Occipital lobe (tissue), 2 donors: ENCODE data around the gene TRIM34. TPM values are rescaled to one million over a fixed set of nuclear protein-coding genes. Genes with fewer than 3 reads are reported as not detected.
"Not testable (repeated sequence)": the region's sequence is repeated elsewhere in the genome, so short reads cannot be mapped to it uniquely, and the experiment has no call there.

Source experiments
- DNase-seq: peaks from one replicate; lab custom pipeline; 2025; lab: John Stamatoyannopoulos, UW
- total RNA-seq: library from RNA; depleted of rRNA; stranded (reverse); fragments of >200 nt; gene quantifications from one replicate; pipeline ENCODE4 v1.2.3, GENCODE V29; 2014

Gene TRIM34
- total RNA-seq, 1 donor from 2014 or later = 2.8 TPM

DNA sequence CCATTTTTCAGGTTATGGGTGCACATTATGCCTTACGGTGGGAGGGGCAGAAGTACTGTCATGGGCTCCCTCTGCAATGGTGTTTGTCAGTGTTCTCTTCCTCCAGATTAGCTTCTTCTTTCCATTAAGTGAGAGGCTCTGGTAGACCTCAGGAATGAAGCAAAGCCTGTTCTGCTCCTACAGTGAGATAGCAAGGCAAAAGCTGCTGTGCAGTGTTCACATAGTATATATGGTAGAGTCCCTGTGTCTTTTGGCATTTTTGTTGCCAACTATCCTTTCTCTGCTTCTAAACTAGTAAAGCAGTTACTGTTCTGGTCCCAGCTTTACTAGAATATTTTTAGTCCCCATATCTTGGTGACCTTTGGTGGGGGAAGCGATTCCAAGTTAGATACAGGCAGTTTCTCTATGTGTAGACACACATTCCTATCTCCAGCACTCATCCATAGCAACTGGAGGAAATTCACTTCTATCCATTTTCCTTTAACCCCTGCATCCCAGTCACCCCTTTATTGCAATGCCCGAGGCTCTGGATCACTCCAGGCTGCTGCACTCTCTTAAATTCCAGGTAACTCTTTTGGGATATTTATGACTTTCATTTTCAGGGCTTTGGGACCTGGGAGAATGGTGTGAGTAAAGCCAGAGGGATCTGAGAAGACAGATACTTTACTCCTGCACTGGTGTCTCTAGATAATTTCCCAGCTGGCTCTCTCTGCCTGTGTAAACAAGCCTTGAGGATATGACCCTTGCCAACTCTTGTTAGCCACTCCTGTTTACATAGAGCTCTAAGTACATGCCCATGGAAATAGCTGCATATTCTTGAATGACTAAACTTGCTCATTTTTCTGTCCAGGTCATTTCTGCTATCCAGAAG lies 3.9 kb upstream of the TRIM34 start:
- DNase-seq = no peak

DNA sequence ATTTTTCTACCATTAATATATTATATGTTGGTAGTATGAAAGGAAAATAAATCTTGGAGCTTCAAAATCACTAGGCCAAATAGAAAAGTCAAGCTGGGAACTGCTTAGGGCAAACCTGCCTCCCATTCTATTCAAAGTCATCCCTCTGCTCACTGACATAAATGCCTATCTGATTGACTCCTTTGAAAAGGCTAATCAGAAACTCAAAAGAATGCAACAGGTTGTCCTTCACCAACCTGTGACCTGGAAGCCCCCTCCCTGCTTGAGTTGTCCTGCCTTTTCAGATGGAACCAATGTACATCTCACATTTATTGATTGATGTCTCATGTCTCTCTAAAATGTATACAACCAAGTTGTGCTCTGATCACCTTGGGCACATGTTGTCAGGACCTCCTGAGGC lies 3.2 kb upstream of the TRIM34 start:
- no peak for DNase-seq

DNA sequence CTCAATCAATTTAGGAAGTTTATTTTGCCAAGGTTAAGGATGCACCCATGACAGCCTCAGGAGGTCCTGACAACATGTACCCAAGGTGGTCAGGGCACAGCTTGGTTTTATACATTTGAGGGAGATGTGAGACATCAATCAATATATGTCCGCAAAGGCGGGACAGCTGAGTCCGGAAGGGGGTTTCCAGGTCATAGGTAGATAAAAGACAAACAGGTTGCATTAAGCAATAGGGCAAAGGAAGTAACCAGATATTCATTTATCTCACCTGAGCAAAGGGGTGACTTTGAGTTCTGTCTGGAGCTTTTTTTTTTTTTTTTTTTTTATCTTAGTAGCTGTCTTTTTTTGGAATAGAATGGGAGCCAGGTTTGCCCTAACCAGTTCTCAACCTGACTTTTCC lies 2.0 kb upstream of the TRIM34 start:
- DNase-seq = no peak

DNA sequence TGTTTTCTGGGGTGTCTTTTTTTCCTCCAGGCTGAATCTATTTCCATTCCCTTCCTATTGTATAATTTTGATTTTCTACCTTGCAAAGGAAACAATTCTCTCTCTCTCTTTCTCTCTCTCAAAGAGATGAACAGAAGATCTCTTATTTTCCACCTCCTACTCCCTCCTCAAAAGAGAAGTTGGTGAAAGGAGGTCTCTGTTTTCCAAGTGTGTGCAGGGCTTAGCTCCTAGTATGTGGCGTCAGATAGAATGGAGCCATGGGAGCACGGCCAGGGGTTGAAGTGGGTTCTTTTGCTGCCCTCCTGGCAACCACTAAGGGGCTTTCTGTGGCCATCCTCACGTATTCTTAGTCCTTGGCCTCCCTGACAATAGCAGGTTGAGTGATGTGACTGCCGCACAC lies 480 bp downstream of the TRIM34 start:
- no peak for DNase-seq

DNA sequence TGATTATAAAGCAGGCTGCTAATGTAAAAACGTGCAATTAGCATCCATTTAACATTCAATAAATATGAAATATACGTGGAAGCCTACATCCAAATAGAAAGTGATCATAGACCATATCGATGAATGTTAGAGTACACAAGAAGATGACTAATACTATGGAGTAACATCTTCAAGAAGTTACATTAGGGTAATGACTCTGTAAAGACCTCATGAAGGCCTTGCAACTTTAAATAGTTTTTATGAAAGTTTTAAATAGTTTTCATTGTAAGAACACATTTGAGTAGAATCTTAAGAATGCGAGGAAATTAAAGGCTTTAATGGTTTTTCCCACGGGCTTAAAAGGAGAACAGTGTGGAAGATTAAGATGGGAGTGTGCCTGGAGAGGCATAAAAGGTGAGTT lies 1.4 kb downstream of the TRIM34 start:
- no peak for DNase-seq

DNA sequence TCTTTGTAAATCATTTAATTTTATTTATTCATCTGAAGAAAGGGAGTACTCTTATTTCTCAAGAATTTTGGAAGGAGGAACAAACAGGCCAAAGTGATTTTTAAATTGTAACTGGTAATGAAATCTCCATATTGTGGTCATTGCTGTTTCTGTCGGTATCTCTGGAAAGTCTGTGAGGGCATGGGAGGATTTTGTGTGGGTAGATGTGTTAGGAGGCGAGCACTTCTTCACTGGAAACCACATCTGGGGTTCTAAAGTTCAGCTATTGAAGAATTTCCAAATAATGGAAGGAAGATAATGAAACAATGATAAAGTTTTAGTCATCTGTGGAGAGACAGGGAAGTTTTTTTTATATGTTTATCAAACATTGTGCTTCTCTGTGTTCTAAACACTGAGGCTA lies 6.6 kb downstream of the TRIM34 start:
- DNase-seq = no peak

DNA sequence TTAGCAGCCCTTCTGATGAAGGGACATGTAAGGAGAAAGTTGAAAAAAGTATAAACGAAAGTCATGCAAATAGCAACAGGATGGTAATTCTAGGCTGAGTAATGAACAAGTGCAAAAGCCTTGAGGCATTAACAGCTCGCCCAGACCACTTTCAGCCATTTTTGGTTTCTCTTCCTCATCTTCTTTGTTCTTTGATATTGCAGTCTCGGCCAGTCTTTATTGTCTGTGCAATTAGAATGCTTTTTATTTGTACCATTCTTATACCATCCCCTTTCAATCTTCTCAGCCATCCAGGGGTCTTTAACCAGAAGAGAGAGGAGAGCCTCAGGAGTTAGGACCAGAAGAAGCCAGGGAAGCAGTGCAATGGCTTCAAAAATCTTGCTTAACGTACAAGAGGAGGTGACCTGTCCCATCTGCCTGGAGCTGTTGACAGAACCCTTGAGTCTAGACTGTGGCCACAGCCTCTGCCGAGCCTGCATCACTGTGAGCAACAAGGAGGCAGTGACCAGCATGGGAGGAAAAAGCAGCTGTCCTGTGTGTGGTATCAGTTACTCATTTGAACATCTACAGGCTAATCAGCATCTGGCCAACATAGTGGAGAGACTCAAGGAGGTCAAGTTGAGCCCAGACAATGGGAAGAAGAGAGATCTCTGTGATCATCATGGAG lies 7.3 kb downstream of the TRIM34 start:
- no peak for DNase-seq

DNA sequence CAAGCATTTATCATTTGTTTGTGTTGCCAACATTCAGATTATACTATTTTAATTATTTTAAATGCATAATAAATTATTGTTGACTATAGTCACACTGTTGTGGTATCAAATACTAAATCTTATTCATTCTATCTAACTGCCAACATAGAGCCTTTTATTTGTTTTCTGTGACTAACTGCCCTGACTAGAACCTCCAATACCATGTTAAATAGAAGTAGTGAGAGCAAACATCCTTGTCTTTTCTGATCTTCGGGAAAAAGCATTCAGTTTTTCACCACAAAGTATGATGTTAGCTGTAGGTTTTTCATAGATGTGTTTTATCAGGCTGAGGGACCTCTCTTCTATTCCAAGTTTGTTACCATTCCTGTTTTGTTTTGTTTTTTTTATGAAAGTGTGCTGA lies 15.2 kb downstream of the TRIM34 start:
- DNase-seq = no peak

DNA sequence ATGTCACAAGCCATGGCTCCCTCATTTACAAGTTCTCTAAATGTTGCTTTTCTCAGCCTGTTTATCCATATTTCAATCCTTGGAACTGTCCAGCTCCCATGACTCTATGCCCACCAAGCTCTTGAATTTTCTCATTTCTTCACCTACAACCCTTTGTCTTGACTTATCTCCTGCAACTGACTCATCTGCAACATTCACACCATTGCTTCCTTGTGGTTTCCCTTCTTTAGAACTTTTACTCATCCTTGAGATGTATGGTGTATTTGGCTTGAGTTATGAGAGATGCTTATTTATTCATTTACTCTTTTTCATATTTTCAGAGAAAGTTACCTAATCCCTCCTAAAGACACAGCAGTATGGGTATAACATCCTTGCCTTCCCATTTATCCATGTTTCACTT lies 18.8 kb downstream of the TRIM34 start:
- DNase-seq = no peak

DNA sequence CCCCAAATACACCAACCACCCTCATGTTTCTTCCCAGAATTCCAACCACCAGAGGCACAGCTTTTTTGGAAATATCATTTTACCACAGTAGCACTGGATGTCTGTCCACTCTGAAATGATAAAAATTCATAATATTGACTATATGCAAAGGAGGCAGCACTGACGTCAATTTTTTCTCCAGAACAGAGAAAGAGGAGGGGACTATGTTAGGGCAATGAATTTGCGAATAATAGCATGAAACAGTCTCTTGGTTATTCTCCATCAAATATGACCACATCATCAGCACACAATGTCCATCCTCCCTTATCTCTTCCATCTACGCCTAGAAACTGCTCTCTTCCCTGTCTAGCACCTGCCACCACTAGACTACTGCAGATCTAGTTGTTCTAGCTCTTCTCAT lies 21.3 kb downstream of the TRIM34 start:
- no peak for DNase-seq

DNA sequence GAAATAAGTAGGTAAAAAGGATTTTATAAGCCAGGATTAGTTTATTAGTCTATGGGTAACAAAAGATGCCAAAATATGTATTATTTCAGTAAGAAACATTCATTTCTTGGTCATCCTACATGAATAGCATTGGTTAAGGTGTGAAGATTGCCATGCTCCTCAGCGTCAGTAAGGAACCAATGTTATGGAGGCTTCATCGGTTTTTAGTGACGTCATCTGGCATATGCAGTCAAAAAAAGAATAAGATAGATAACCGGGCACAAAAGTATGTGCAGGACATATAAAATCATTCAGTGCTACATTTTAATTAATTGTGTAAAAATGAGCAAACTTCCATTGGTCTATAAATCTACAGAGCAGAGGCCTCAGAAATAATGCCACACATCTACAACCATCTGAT lies 30.7 kb downstream of the TRIM34 start:
- no peak for DNase-seq

DNA sequence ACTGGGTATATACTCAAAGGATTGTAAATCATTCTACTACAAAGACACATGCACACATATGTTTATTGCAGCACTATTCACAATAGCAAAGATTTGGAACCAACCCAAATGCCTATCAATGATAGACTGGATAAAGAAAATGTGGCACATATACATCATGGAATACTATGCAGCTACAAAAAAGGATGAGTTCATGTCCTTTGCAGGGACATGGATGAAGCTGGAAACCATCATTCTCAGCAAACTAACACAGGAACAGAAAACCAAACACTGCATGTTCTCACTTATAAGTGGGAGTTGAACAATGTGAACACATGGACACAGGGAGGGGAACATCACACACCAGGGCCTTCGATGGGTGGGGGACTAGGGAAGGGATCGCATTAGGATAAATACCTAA lies 32.2 kb downstream of the TRIM34 start:
- DNase-seq = not testable (repeated sequence)

DNA sequence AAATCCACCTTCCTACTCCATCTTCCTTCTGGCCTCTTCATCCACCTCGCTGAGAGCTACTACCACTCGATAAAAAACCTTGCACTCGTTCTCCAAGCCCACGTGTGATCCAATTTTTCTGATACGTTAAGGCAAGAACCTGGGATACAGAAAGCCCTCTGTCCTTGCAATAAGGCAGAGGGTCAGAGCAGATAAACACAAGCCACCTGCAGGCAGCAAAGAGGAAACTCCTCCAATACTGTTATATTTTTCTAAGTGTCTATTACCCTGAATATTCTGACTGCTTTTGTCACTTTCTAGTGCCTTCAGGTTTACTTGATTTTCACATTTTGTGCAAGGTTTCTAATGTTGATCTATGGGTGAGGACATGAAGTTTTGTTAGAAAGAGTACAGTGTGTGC lies 33.5 kb downstream of the TRIM34 start:
- DNase-seq = no peak

DNA sequence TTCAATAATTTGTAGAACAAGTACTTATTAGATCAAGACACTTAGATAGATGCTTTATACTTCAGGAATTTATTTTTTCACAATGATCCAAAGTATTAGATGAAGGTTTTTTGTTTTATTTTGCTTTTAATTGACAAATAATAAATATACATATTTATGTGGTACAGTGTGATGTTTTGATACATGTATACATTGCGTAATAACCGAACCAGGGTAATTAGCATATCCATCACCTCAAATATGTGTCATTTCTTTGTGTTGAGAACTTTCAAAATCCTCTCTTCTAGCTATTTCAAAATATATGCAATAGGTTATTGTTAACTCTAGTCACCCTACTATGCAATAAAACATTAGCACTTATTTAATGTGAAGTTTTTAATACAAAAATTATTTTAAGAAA lies 38.7 kb downstream of the TRIM34 start:
- no peak for DNase-seq

DNA sequence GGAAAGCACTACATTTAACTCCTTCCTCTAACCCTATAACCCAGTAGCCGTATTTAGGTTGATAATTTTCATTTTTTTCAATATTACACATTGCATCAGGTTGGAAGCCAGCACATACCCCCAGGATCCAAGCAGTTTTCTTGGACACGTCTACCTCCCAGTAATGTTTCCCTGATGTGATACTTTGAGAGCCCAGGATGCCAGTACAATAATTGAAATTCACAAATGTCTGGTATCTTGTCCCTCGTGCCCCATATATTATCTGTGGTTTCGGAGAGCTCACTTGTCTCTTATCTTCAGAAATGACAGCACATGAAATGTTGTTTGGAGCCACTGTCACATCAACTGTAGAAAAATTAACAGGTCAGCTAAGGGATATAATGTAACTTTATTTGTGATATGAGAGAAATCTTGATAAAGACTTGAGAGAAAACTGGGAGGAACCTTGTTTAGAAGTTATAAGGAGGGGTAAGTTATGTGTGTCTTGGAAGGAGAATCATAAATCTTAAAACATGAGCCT lies 40.3 kb downstream of the TRIM34 start:
- no peak for DNase-seq

DNA sequence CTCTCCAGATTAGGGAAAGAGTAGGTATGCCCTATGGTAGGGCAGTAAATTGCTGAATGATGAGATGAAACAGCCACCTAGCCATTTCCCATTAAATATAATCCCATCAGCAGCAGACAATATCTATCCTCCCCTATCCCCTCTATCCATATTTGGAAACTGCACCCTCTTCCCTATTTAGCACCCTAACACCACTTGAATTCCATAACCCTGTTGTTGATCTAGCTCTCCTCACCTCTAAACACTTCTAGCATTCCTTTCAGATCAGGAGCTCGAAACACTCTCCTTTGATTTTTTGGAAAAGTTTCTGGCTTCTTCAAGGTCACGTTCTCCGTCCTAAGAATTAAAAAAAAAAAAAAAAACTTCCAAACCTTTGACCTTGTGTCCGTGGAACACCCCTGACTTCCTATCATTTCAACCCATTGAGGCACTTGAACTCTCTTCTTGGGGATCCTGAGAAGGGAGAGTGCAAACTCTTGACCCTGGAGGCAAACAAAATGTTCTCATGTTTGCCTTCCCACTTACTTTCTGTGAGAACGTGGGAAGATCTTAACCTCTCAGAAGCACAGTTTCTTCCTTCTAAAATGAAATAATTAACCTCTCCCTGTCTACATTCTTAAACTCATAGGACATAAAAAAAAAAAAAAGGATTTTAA lies 41.1 kb downstream of the TRIM34 start:
- DNase-seq = no peak

DNA sequence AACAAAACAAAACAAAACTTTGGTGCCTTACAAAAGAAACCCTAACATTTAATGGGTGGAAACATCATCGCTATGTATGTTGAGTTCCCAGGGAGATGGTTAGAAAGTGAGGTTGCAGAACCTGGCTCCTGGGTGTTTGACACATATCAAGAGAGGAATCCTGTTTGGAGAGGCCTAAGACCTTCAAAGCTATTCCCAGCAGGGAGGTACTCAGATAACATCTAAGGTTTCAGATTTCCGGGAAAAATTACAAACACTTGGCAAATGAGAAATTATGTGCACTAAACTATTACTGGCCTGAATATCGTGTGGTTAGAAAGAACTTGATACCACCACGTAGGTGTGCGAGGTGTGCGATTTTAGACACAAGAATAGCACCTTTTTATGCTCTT lies 41.6 kb downstream of the TRIM34 start:
- DNase-seq = no peak

DNA sequence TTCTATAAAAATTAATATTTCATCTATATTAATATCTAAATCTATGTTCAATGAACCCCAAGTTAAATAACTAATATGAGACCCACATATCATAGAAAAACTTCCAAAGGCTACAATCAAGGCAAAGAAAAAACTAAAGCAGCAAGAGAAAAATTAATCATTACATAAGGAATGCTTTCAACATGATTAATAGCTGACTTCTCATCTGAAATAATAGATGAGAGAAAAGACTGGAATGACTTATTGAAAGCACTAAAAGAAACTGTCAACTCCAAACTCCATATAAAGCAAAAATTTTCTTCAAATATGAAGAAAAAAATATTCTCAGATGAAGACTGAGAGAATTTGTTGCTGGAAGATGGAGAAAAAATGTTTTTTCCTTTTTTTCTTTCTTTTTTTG lies 47.0 kb downstream of the TRIM34 start:
- no peak for DNase-seq

DNA sequence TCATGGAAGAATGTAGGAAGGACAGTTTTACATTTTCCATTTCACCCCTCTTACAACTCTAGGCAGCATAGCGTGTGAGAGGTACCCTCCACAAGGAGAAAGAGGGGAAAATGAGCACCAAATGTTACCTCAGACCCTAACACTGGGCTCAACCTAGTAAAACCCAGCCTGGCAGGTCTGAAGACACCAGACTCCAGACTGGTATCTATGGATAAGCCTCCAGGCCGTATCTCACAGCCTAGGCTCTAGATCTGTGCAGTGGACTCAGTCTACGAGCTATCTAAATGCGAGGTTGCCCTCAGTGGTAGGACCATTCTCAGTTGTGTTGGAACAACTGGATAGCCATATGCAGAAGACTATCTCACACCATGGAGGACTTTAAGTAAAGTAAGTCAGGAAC lies 49.6 kb downstream of the TRIM34 start:
- DNase-seq = no peak

DNA sequence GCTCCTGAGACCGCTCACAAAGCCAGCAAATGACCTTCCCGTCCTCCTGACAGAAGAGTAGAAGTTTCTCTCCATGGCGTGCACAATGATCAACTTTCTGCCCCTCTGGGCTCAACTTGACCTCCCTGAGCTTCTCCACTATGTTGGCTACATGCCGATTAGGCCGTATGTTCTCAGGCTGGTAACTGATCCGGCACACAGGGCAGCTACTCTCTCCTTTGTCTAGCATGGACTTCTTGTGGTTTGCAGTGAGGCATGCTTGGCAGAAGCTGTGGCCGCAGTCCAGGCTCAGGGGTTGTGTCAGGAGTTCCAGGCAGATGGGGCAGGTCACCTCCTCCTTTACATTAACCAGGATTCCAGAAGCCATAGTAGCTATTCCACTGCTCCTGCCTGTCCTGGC lies 55.0 kb downstream of the TRIM34 start:
- no peak for DNase-seq

DNA sequence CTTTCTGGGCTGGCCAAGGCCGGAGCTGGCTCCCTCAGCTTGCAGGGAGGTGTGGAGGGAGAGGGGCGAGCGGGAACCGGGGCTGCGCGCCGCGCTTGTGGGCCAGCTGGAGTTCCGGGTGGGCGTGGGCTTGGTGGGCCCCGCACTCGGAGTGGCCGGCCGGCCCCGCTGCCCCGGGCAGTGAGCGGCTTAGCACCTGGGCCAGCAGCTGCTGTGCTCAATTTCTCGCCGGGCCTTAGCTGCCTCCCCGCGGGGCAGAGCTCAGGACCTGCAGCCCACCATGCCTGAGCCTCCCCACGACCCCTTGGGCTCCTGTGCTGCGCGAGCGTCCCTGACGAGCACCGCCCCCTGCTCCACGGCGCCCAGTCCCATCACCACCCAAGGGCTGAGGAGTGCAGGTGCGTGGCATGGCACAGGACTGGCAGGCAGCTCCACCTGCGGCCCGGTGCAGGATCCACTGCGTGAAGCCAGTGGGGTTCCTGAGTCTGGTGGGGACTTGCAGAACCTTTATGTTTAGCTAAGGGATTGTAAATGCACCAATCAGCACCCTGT lies 58.2 kb downstream of the TRIM34 start:
- DNase-seq = not testable (repeated sequence)

DNA sequence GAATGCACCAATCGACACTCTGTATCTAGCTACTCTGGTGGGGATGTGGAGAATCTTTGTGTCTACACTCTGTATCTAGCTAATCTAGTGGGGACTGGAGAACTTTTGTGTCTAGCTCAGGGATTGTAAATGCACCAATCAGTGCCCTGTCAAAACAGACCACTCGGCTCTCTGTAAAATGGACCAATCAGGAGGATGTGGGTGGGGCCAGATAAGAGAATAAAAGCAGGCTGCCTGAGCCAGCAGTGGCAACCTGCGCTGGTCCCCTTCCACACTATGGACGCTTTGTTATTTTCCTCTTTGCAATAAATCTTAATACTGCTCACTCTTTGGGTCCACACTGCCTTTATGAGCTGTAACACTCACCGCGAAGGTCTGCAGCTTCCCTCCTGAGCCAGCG lies 58.8 kb downstream of the TRIM34 start:
- not testable (repeated sequence) for DNase-seq
